ENCODE measurements around the gene SLC5A3. TPM values are rescaled to one million over a fixed set of nuclear protein-coding genes. Genes with fewer than 3 reads are reported as not detected.

SLC5A3 gene
- polyA plus RNA-seq, 4 donors: 37.3 to 48.0 (median 40.5) TPM

- no peak for DNase-seq (ENCODE audit: low read depth in 4 of 4, low spot score in 3 of 4)
Measured at GRCh38 chr21:34094949-34095348, 21.6 kb downstream of the SLC5A3 start.

GRCh38 chr21:34097442-34097841, 24.1 kb downstream of the SLC5A3 start:
- DNase-seq (ENCODE audit: low read depth in 4 of 4, low spot score in 3 of 4): no peak

GRCh38 chr21:34100337-34100736, 27.0 kb downstream of the SLC5A3 start:
- DNase-seq (ENCODE audit: low read depth in 4 of 4, low spot score in 3 of 4): no peak

GRCh38 chr21:34100790-34101189, 27.4 kb downstream of the SLC5A3 start:
- no peak for DNase-seq (ENCODE audit: low read depth in 4 of 4, low spot score in 3 of 4)

- no peak for DNase-seq (ENCODE audit: low read depth in 4 of 4, low spot score in 3 of 4)
Measured at GRCh38 chr21:34105947-34106541, 32.7 kb downstream of the SLC5A3 start.

GRCh38 chr21:34107606-34108005, 34.2 kb downstream of the SLC5A3 start:
- no peak for DNase-seq (ENCODE audit: low read depth in 4 of 4, low spot score in 3 of 4)

GRCh38 chr21:34109075-34109474, 35.7 kb downstream of the SLC5A3 start:
- DNase-seq (ENCODE audit: low read depth in 4 of 4, low spot score in 3 of 4): no peak

- no peak for DNase-seq (ENCODE audit: low read depth in 4 of 4, low spot score in 3 of 4)
Measured at GRCh38 chr21:34110594-34111202, 37.3 kb downstream of the SLC5A3 start.

- DNase-seq (ENCODE audit: low read depth in 4 of 4, low spot score in 3 of 4): no peak
Measured at GRCh38 chr21:34112316-34113033, 39.1 kb downstream of the SLC5A3 start.

- DNase-seq (ENCODE audit: low read depth in 4 of 4, low spot score in 3 of 4): no peak
Measured at GRCh38 chr21:34113842-34114241, 40.5 kb downstream of the SLC5A3 start.

GRCh38 chr21:34115160-34115559, 41.8 kb downstream of the SLC5A3 start:
- no peak for DNase-seq (ENCODE audit: low read depth in 4 of 4, low spot score in 3 of 4)

GRCh38 chr21:34116569-34116968, 43.2 kb downstream of the SLC5A3 start:
- no peak for DNase-seq (ENCODE audit: low read depth in 4 of 4, low spot score in 3 of 4)

GRCh38 chr21:34120867-34121266, 47.5 kb downstream of the SLC5A3 start:
- no peak for DNase-seq (ENCODE audit: low read depth in 4 of 4, low spot score in 3 of 4)

- DNase-seq (ENCODE audit: low read depth in 4 of 4, low spot score in 3 of 4): no peak
Measured at GRCh38 chr21:34122047-34122446, 48.7 kb downstream of the SLC5A3 start.

Other genes with a start within 250 kb of the SLC5A3 start
- gene ATP5PO, start 157.8 kb upstream of the SLC5A3 start, polyA plus RNA-seq (ENCODE audit: insufficient read length in 4 of 4): 100 to 1,000 TPM; 339 to 365 (median 356) TPM
- gene MRPS6, start within 50 bp of the SLC5A3 start, polyA plus RNA-seq (ENCODE audit: insufficient read length in 4 of 4): 100 to 1,000 TPM; 129 to 152 (median 137) TPM

Data from right renal pelvis (tissue), 4 donors.